ENCODE measurements around the gene DDIT3. TPM values are rescaled to one million over a fixed set of nuclear protein-coding genes. Genes with fewer than 3 reads are reported as not detected.

Gene DDIT3
- total RNA-seq, 4 donors from 2014 or later: 27.6 to 58.2 (median 41.6) TPM

- intact Hi-C loops (cut with DNase I; ENCODE audit: low total_unique reads): no loop called here
- TF ChIP-seq CTCF (IDR thresholded peaks at IDR 0.05) (no peak), POLR2A (IDR thresholded peaks at IDR 0.05) (no peak)
- WGBS, 2 donors: 0 to 2% methylated on average over 14 to 31 of the region's 38 CpGs
- peak; percentile 70 to 93 for DNase-seq (ENCODE audit: low spot score in 2 of 2)
- H3K4me3 ChIP-seq (ENCODE audit: low read depth, poor library complexity, severe bottlenecking): peak overlapping the region; percentile 76
Measured at GRCh38 chr12:57522887-57523705, 2.8 kb upstream of the DDIT3 start.

- intact Hi-C loops (cut with DNase I; ENCODE audit: low total_unique reads): no loop called here
Measured at GRCh38 chr12:57522011-57522886, 1.9 kb upstream of the DDIT3 start, which contains the start of gene MBD6. Gene MBD6, plus strand, starts transcription at chr12:57522824. Its CDS starts 1,480 bp downstream, at chr12:57524304.

GRCh38 chr12:57521525-57522010, 1.3 kb upstream of the DDIT3 start:
- peak; percentile 51 to 88 for DNase-seq (ENCODE audit: low spot score in 2 of 2)
- intact Hi-C loops (cut with DNase I; ENCODE audit: low total_unique reads): no loop called here
- TF ChIP-seq CTCF (IDR thresholded peaks at IDR 0.05): no peak
- no peak overlapping the region for H3K4me3 ChIP-seq (ENCODE audit: low read depth, poor library complexity, severe bottlenecking)
- 38 to 41% methylated on average over 17 of the region's 17 CpGs for WGBS, 2 donors

More at GRCh38 chr12:57522011-57522886, 1.9 kb upstream of the DDIT3 start, which contains the start of gene MBD6:
- peak; percentile 92 to 98 for DNase-seq (ENCODE audit: low spot score in 2 of 2)
- 0 to 1% methylated on average over 19 to 22 of the region's 57 CpGs for WGBS, 2 donors
- H3K4me3 ChIP-seq (ENCODE audit: low read depth, poor library complexity, severe bottlenecking): peak within 1 kb of the TSS; percentile 76
- TF ChIP-seq CTCF (IDR thresholded peaks at IDR 0.05): no peak
- TF ChIP-seq POLR2A (IDR thresholded peaks at IDR 0.05): no peak

- intact Hi-C loops (cut with DNase I; ENCODE audit: low total_unique reads): loop anchor here (5.0 kb wide), 1 partner anchor 1492 kb away; no protein-coding TSS in a partner anchor
- DNase-seq (ENCODE audit: low spot score in 2 of 2): peak in 1 of 2 donors; percentile 47
- TF ChIP-seq POLR2A (IDR thresholded peaks at IDR 0.05) (no peak), CTCF (IDR thresholded peaks at IDR 0.05) (no peak)
- peak overlapping the region; percentile 85 for H3K4me3 ChIP-seq (ENCODE audit: low read depth, poor library complexity, severe bottlenecking)
- WGBS, 2 donors: 0% methylated on average over 8 of the region's 8 CpGs
Measured at GRCh38 chr12:57519796-57520052, 590 bp downstream of the DDIT3 start.

GRCh38 chr12:57518920-57519795, 1.2 kb downstream of the DDIT3 start:
- WGBS, 2 donors: 25 to 26% methylated on average over 7 of the region's 7 CpGs
- TF ChIP-seq POLR2A (IDR thresholded peaks at IDR 0.05) (no peak), CTCF (IDR thresholded peaks at IDR 0.05) (no peak)

More at GRCh38 chr12:57518920-57519795, 1.2 kb downstream of the DDIT3 start:
- peak; percentile 44 to 85 for DNase-seq (ENCODE audit: low spot score in 2 of 2)
- peak overlapping the region; percentile 85 for H3K4me3 ChIP-seq (ENCODE audit: low read depth, poor library complexity, severe bottlenecking)
- intact Hi-C loops (cut with DNase I; ENCODE audit: low total_unique reads): loop anchor here (5.0 kb wide), 1 partner anchor 1492 kb away; no protein-coding TSS in a partner anchor
